Testis (tissue), 2 donors: Measurements from ENCODE around the gene S100A14.

Experiments
- CTCF ChIP-seq, 3 experiments: fragments of 450-650 bp in 2 of 3; fragments of 200-600 bp in 1 of 3; sonication (generic) in 1 of 3; IDR thresholded peaks; one replicate each; pipeline ENCODE4 v1.5.1; 2016 to 2019; ENCODE audit warnings: antibody characterized with exemption in 3 of 3, mild to moderate bottlenecking in 2 of 3, moderate library complexity in 1 of 3
- POLR2A ChIP-seq: fragments of 450-650 bp; IDR thresholded peaks from one replicate; pipeline ENCODE4 v1.6.1; 2017; ENCODE audit warnings: antibody characterized with exemption, mild to moderate bottlenecking, moderate library complexity

DNA sequence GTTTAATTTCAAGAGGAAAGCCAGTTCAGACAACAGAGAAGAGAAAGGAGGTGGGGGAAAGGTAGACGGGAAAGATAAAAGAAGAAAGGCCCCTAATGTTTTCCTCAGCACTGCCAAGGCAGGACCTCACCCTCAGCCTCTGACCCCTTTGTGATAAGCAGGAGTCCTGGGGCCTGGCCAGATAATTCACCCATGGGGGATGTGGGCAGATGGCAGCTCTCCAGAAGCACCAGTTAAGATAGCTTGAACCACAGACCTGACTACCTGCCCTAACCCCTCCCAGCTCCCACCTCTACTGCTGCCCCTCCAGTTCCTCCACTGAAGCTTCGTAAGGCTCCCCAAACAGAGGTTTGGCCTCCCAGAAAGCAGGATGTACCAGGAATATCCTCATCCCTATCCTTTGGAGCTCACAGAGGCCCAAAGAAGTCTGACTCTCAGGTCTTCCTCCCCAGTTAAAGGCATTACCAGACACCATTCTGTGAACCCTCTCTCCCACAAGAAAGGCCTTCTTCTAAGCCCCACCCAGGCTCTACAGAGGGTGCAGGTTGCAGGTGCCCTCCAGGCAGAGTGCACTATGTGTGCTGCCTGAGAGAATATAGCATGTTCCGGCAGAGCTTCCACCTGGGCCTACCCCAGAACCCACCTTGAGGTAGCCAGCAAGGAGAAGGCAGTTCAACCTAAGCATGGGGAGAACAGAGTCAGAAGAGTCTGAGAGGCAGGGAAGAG, 33.2 kb upstream of the S100A14 start:
- TF ChIP-seq CTCF (IDR thresholded peaks at IDR 0.05) (no peak), POLR2A (no peak)
